SKM-1 (cell line): ENCODE measurements around the gene OR2A42.
"Not testable (repeated sequence)": the region's sequence is repeated elsewhere in the genome, so short reads cannot be mapped to it uniquely, and the experiment has no call there.

Experiments
- DNase-seq: peaks from one replicate; lab custom pipeline; 2025; ENCODE audit not compliant: unreplicated experiment; lab: John Stamatoyannopoulos, UW

The OR2A42 gene

DNA sequence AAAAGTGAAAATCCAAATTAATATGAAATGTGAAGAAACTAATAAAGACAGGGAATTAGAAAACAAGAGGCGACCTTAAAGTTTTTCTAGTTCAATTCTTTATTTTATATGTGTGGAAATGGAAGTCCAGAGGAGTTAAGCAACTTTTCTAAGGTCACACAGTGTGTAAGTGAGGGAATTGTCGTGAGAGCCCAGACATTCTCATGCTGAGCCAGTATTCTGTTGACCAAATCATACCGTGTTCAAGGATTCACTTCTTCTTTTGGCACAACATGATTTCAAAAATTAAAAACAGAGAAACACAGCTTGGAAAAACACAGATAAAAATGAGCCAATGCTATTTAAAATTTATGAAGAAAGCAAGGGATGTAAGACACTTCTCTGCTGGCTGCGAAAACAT is 12.5 kb downstream of the OR2A42 start:
- DNase-seq = not testable (repeated sequence)

DNA sequence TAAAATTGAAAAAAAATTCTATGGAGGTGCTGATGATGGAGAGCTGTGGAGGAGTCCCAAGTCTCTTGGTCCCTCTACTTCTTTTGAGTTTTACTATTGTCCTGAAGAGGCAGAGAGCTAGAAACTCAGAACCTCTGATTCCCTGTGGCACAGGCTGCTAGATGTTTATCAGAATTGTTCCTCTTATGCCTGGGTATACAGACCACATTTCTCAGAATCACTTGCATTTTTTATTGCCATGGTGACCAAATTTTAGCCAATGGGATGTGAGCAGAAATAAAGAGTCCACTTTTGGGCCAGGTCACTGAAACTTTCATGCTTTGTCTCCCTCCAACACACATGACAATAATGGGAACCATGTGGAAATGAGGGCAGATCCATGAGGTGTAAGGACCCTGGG is 15.7 kb downstream of the OR2A42 start:
- not testable (repeated sequence) for DNase-seq

DNA sequence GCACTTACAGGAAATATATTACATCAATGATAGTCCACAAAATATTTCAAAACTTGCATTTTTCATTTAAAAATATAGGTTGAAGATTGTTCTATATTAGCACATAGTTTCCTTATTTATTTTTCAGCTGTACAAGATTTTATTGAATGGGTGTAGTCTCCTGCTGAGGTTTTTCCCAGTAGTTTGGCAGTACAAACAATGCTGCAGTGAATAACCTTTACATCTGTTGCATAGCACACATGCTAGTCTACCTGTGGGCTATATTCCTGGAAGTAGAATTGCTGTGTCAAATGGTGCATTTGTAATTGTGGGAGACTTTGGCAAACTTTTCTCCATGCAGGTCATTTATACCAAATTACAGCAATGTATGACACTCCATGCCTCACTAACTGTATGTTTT is 18.9 kb downstream of the OR2A42 start:
- DNase-seq = not testable (repeated sequence)

DNA sequence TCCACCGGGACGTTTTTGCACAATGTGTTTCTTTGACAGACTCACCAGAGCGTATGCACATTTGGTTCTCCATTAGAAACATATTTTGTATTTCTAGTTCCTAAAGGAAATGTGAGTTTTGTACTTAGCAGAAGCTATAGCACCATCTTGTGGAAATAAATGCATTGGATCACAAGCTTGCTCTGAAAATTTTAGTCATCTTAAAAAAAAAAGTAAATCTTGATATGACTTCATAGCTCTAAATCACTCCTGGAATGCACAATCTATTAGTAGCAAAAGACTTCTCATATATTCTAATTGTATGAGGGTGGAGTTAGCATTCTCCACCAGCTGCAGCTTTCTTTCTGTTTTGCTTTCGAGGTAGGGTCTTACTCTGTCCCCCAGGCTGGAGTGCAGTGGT is 20.3 kb downstream of the OR2A42 start:
- not testable (repeated sequence) for DNase-seq

DNA sequence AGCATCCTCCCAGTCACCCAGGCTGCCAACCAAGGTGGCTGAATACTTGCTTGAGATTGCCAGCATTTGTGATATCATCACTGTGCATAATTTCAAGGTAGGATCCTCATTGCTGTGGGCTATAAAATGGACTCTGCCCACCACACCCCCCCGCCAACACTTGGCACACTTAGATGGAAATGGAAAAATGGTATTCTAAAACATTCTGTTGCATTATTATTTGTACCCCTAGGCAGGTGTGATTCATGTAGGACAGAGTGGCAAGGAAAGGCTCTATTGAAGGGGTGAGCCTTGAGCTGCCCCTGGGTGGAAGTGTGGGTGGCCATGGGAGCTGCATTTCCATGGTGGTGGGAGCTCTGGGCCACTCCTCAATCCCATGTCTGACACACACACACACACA is 20.8 kb downstream of the OR2A42 start:
- not testable (repeated sequence) for DNase-seq

DNA sequence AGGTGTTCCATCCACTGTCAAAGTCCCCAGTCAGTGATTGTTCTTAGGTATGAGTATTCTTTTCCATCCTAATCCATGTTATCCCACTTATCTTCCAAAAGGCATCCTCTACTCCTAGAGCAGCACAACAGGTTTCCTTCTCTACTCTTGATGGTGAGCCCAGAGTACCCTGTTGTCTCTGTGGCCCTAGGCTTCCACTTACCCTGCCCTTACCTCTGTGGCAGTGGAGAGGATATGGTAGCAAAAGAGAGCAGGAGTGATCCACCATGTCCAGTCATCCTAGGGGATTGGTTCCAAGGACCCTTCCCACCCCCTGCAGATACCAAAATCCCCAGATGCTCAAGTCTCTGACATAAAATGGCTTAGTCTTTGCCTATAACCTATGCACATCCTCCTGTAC is 22.2 kb downstream of the OR2A42 start:
- DNase-seq = not testable (repeated sequence)

DNA sequence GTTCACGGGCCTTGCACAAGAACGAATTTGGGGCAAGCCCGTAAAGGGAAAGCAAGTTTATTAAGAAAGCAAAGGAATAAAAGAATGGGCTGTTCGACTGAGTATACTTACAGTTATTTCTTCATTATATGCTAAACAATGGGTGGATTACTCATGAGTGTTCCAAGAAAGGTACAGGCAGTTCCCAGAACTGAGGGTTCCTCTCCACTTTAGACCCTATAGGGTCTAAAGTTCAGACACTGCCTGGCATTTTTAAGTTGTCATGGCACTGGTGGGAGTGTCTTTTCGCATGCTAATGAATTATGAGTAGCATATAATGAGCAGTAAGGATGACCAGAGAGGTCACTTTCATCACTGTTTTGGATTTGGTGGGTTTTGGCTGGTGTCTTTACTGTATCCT is 34.1 kb downstream of the OR2A42 start:
- DNase-seq = not testable (repeated sequence)

DNA sequence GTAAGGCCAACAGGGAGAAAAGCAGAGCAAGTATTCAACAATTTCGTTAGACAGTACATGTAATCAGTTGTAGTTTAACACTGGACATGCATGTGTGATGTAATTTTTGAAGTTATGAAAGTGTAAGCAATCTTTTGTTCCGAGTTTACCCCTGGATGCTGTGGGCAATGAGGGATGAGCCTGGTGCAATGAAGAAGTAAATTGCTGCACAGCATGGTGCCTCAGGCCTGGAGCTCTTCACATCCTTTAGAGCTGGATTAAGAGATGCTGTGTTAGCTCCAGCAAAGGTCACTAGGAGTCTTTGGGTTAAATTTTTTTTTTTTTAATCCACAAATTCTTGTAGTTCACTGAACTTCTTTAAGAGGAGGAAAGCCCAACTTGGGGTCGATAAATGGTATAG is 36.3 kb downstream of the OR2A42 start:
- DNase-seq = not testable (repeated sequence)

DNA sequence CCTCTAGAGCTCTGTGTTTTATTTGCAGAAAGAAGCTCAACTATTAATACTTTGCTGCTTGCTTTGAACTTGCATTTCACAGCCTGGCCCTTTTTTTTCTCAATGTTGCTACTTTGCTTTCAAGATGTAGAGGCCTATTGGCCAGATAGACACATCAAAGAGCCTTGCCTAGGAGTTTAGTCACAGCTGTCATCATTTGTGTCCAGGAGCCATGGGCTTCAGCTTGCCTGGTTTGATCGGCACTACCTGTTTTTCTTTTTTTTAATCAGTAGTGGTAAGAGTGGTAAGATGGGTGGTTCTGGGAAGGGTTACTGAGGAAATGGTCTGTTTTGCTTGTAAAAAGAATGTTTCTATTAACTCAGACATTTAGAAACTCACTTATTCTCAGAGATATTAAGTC is 37.4 kb downstream of the OR2A42 start:
- DNase-seq = not testable (repeated sequence)

DNA sequence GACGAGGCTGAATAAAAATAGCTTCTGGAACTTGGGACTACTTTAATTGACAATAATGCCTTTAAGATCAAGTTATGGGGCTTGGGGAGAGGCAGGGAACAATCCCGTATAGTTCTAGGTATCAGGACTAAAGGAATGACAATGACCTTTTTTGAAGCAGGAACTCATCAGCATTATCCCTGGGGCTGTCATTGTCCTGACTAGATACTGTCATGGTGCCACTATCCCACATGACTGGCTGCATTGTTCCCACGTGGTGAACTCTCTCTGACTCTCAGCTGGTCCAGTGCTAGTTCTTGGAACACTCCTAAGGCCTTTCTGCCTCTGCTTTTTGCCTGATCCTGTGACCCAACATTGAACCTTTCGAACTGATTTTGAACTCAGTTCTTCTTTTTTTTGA is 40.5 kb downstream of the OR2A42 start:
- DNase-seq = not testable (repeated sequence)

DNA sequence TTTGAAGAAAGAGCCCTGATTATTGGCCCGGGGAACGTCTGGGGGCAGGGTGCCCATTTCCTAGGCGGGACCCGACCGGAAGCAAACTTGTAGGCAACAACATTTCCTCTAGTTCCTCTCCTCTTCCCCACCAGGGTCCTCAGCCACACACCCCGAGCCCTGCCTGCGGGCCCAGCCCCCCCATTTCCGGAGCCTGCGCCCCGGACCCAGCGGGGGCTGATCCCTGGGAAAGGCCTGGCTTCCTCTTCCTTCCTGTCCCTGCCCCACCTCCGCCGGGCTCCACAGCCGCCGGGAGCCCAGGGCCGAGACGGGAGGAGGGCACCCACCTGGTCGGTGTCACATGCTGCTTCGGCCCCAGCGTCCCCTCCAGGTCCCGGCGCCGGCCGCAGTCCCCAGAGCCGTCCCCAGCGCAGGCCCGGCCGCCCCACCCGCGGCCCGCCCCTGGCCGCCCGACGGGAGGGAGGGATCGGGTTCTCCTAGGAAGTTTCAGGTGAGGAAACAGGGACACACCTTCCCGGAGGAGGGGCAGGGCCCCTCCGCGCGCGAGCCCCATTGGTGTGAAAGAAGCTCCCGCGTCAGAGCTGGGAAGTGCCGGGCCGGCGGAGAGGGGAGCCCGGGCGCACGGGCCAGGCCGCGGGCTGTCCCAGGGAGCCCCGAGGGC is 44.1 kb downstream of the OR2A42 start, which contains the start of gene ARHGEF35:
TSS of gene ARHGEF35 (minus strand) at position 622 of the 661 bp plus-strand sequence. CDS start 7,450 bp downstream, outside the sequence.
- not testable (repeated sequence) for DNase-seq

DNA sequence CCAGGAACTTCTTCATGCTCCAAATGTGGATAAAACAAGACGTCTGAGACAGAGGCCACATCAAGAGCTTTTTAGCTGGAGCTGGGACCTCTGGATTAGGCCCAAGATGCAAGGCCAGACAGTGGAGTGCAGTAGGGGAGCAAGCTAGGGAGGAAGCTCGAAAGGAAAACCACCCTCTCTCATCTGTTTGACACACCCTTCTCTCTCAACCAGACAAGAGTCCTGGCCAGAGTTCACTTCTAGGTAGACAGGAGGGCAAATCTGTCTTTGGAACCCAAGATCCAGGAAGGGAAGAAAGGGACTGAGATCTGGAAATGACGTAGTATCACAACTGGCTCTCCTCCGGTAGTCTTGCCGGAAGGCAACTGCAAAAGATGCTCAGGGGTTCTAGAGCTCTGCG is 45.0 kb downstream of the OR2A42 start:
- DNase-seq = not testable (repeated sequence)

DNA sequence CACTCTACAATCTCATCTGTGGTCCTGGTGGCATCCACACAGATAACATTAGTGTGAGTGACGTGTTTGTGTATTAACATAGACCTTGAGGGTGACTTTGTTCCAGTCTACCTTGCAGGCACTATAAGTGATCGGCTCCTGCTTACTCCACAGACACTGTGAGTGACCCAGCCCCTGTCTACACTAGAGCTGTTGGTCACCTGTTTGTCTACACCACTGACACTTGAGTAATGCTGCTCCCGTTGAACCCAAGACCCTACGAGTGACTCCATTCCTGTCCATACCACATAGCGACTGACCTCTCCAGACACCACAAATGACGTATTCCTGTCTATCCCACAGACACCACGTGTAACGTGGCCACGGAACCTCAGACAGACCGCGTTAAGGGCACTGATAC is 45.6 kb downstream of the OR2A42 start:
- DNase-seq = not testable (repeated sequence)

DNA sequence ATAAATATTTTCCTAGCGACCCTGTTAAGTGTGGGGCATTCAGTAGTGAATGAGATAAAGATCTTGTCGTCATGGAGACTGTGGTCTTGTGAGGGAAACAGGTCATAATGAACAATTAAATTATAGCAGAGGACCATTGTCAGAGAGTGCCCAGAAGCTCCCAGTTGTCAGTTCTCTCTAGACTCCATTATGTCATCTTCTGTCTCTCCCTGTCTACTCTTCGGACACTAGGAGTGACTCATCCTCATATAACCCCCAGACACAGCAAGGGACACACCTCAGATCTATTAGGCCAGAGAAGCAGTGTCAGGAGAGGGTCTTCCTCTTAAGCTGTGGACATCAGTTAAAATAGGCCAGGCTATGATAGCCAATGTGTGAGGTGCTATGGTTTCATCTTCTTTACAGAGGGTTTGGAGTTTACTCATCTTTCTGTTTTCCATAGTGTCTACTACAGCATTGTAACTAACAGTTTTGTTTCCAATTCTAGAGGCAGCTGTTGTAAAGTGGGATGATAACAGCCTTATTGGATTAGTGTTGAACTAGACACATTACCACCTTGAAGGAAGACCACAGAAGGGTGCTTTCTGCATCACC is 50.7 kb downstream of the OR2A42 start:
- DNase-seq = not testable (repeated sequence)

DNA sequence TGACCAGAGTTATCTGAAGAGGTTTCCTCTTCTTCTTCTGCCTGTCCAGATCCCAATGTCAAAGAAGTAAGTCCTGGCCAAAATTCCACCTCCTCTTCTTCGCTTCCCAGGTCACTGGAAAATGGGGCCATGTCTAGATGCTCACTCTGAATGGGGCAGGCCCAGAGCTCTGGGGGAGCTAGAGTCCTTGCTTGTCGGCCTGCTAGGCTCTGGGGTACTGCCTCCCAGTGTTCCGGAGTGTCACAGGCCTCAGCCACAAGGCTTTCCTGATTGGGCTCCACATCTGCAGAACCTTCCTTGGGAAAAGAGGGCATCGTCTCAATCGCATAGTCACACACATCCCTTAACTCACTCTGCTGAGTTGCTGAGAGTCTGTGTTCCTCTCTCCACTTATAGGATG is 51.6 kb downstream of the OR2A42 start:
- DNase-seq = not testable (repeated sequence)

DNA sequence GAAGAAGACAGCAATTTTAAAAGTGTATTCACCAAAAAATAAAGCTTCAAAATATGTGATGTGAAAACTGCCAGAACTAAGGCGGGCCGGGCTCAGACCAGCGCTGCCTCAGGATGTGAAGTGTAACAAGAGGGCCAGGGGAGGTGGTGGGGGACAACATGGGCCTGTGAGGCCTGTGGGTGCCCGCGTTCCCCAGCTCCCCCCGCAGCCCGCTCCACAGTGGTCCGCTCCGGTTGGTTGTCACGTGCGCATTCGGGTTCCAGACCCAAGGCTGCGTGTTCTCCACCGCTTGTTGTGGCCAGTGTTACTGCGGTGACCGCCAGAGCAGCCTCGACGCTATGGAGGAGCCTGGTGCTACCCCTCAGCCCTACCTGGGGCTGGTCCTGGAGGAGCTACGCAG is 56.2 kb downstream of the OR2A42 start, which contains the start of gene CTAGE4:
TSS of gene CTAGE4 (plus strand) at position 301 of the 400 bp plus-strand sequence. CDS start at position 339, 38 bp downstream.
- not testable (repeated sequence) for DNase-seq

DNA sequence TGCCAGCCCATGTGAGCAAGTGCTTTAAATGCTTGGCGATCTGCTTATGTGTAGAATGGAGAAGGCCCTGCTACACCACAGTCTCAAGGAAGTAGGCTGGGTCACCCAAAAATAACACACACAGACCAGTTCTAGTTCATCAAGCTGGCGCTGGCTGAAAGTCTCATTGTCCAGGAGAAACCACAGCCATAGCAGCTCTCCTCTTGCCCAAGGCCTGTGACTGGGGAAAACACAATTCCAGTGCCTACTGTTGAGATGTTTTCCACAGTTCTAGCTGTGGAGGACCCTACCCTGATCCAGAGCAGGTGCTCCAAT is 60.3 kb downstream of the OR2A42 start:
- DNase-seq = not testable (repeated sequence)

DNA sequence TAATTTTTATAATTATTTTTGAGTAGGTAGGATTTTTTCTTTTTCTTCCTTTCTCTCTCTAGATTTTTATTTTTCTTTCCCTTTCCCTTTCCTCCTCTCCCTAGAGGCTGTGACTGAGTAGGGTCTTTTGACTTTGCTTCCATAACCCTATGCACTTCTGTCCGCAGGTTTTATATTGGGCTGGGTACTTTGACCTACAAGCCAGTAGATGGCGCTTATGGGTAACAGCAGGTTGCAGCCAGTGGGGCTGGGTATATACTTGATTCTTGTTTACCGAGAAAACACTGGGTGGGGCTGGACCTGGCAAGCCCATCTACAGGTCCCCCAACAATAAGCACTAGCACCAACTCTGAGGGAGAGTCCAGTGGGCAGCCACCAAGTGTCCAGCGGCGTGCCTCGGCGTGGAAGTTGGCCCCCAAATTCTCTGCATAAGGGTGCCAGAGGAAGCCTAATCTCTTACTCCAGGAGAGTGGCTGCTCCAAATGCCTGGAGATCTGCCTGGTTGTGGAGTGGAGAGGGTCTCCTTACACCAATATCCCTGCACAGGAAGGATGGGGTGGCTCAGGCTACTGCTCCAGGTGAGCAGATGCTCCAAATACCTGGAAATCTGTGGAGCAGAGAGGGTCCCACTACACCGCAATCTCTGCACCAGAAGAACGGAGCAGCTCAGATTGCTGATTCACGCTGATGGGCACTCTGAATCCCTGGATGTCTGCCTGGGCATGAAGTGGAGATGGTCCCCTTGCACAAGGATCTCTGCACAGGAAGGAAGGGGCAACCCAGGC is 60.8 kb downstream of the OR2A42 start:
- DNase-seq = not testable (repeated sequence)
